Fibroblast of the conjunctiva (primary cell): ENCODE data around the gene SEPTIN8.
"Not testable (repeated sequence)": the region's sequence is repeated elsewhere in the genome, so short reads cannot be mapped to it uniquely, and the experiment has no call there.

ENCODE experiments used
- DNase-seq: peaks from one replicate; pipeline ENCODE4 v3.0.0-alpha.2; 2010; ENCODE audit warnings: low read depth

SEPTIN8 gene

DNA sequence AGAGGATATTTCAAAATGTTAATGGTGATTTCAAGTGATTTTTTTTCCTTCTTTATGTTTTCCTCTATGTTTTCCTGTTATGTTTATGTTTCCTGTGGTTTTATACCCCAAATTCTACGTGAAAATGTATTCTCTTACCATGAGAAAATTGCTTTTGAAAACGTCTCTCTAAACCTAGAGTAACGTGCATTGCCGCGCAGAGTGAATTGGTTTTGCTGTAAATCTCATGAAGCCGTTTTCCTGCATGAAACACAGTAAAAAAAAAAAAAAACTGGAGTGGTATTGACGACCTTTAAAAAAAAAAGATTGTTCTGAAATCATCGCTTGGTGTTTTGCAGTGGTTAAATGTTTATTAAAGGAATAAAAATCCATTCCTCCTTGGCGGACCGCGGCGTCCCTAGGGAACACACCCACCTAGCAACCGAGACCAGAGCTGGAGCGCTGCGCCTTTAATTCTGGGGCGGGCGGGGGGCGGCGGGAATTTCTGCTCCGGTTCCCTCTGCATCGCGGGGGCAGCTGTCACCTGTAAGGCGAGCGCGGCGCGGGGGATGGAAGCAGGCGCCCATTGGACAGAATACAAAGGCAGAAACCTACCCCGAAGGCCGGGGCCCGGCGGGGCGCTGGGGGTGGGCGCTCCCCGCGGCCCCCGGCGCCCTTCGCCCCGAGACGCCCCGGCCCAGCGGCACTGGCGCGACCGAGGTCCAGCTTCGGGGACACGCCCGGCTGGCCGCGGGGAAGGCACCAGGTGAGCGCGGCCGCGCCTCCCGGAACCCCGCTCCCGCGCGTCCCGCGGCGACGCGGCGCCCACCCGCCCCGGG is 36.0 kb upstream of the SEPTIN8 start, which contains the start of gene SOWAHA:
Gene SOWAHA (plus strand): TSS at position 522 of the 818 bp plus-strand sequence. CDS start 320 bp downstream, outside the sequence.
- no peak for DNase-seq

DNA sequence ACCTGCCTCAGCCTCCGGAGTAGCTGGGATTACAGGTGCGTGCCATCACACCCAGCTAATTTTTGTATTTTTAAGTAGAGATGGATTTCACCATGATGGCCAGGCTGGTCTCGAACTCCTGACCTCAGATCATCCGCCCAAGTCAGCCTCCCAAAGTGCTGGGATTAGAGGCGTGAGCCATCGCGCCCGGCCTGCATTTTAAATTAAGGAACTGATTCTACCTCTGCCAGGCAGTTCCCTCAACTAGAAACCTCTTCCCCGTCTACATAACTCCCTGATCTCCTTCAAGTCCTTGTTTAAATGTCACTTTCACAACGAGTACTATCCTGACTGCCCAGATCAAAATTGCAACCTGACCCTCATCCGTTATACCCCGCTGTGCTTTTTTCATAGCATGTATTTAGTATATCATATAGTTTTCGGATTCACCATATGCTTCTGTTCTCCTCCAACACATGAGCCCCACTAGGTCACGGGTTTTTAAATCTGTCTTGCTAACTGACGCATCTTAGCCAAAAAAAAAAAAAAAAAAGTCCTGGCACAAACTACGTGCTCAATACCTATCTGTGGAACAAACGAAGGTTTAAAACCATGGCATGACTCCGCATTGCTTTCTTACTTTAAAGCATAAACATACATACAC is 35.2 kb upstream of the SEPTIN8 start:
- DNase-seq, result no peak

DNA sequence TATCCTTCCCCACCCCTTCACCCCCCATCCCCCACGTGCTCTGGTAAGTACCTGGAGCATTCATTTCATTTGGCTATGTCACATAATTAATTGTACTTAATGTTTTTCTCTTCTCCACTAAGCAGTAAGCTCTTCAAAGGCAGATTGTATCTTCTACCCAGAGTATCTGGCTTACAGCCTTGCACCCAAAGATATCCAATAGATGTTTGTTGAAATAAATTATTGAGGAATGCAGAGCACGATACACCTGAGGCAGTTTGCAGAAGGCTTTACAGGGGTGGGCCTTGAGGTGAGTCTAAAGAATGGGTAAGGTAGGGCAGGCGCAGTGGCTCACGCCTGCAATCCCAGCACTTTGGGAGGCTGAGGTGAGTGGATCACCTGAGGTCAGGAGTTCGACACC is 33.6 kb upstream of the SEPTIN8 start:
- no peak for DNase-seq

DNA sequence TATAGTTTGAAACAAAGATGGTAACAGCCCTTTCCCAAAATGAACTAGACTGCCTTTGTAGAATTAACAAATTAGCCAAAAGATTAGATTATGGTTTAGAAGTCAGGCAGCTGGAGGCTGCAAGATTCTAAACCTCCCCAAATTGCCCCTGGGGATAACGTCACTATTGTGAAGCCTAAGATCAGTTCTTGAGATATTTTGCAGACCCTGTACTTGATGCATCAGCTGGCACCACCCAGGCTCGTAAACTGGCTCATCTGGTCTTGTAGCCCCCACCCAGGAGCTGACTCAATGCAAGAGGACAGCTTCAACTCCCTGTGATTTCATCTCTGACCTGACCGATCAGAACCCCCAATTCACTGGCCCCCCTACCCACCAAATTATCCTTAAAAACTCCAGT is 31.8 kb upstream of the SEPTIN8 start:
- DNase-seq, result no peak

DNA sequence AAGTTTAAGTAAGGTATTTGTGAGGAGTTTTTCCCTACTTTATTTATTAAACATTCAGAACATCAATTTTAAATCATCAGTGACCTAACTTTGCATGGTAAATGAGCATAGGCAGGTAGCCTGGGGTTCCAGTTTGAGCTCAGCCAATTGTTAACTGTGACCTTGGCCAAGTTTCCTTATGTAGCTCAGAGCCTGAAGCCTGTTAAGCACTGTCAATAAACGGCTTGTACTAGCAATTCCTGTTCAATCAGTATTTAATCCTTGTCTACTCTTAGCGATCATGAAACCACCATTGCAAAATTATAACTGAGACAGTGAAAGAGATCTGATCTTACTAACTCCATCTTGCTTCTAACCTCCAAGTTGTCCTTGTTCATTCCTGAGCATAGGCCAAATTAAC is 31.4 kb upstream of the SEPTIN8 start:
- no peak for DNase-seq

DNA sequence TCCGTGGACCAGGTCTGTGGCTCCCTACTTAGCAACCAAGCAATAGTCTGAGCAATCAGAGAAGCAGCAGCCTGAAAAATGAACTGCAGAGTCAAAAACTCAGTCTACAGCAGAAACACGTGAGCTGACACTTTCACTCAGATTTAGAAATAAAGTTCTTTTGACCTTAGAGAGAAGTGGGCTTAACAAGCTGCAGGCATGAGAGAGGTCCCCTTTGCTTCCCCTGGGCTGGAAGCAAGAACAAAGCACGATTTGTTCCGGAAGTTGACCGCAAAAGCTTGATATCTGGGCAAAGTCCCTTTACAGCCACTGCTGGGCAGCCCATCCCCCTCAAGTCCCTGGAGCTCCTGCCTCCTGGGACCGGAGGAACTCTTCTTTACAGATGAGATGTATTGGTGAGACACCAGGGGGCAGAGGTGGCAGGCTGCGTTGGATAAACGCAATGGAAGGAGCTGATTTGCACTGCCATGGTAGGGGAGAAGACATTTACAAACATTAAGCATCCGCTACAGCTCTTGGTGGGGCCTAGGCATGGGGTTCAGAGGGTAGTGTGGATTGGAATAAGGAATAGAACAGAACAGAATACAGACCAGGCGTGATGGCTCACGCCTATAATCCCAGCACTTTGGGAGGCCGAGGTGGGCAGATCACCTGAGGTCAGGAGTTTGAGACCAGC is 30.3 kb upstream of the SEPTIN8 start:
- no peak for DNase-seq

DNA sequence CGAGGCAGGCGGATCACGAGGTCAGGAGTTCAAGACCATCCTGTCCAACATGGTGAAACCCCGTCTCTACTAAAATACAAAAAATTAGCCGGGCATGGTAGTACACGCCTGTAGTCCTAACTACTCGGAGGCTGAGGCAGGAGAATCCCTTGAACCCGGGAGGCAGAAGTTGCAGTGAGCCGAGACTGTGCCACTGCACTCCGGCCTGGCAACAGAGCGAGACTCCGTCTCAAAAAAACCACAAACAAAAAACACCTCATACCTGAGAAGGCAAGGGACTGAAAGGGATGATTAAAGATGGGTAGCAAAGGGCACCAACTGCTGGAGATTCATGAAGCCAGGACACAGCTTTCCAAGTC is 29.7 kb upstream of the SEPTIN8 start:
- DNase-seq, result not testable (repeated sequence)

DNA sequence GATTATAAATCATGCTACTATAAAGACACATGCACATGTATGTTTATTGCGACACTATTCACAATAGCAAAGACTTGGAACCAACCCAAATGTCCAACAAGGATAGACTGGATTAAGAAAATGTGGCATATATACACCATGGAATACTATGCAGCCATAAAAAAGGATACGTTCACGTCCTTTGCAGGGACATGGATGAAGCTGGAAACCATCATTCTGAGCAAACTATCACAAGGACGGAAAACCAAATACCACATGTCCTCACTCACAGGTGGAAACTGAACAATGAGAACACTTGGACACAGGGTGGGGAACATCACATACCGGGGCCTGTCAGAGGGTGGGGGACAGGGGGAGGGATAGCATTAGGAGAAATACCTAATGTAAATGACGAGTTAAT is 28.8 kb upstream of the SEPTIN8 start:
- DNase-seq, result not testable (repeated sequence)

DNA sequence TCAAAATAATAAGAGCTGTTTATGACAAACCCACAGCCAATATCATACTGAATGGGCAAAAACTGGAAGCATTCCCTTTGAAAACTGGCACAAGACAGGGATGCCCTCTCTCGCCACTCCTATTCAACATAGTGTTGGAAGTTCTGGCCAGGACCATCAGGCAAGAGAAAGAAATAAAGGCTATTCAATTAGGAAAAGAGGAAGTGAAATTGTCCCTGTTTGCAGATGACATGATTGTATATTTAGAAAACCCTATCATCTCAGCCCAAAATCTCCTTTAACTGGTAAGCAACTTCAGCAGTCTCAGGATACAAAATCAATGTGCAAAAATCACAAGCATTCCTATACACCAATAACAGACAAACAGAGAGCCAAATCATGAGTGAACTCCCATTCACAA is 27.2 kb upstream of the SEPTIN8 start:
- not testable (repeated sequence) for DNase-seq

DNA sequence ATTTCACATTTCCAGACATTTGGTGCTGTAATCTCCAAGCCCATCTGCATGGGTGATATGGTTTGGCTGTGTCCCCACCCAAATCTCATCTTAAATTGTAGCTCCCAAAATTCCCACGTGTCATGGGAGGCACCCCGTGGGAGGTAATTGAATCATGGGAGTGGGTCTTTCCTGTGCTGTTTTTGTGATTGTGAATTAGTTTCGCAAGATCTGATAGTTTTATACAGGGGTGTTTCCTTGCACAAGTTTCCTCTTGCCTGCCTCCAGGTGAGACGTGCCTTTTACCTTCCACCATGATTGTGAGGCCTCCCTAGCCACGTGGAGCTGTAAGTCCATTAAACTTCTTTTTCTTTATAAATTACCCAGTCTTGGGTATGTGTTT is 25.6 kb upstream of the SEPTIN8 start:
- not testable (repeated sequence) for DNase-seq

DNA sequence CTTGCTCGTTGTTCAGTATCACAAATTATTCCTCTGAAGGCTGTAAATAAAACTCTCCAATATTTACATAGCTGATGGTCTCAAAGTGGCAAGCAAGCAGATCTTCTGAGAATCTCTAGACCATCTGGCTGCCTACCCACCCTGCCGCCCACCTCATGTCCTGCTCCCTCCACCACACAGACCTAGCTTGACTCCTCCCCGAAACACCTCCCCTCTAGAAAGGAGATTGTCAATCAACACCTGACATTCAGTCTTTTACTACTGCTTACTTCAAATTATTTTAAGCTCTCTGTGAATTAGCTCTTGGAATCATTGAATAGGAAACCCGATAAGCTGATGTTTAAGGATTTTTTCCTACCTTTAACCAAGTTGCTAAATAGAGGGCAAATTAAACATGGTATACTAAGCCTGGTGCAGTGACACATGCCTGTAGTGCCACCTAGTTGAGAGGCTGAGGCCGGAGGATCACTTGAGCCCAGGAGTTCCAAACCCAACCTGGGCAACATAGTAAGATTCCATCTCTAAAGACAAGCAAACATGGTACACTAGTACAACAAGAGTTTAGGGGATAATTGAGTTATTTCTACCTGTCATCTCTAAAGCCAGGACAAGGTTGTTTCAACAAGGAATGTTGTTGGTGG is 25.1 kb upstream of the SEPTIN8 start:
- DNase-seq, result no peak

DNA sequence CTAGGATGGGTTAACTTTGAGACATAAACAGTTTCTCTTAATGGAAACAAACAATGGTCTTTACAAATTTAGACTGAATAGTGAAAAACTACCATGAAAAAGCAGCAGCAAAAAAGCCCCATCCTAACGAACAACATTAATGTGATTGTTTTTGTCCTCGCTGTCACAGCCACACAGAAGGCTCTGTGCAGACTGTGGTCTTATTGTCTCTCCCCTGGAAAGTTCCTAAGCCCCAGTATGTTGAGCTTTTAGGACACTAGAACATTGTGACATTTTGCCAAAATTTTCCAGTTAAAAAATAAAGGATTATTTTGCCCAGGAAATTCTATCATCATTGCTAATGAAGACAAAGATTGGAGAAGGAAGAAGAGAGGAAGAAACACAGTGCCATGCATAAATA is 23.5 kb upstream of the SEPTIN8 start:
- DNase-seq, result no peak

DNA sequence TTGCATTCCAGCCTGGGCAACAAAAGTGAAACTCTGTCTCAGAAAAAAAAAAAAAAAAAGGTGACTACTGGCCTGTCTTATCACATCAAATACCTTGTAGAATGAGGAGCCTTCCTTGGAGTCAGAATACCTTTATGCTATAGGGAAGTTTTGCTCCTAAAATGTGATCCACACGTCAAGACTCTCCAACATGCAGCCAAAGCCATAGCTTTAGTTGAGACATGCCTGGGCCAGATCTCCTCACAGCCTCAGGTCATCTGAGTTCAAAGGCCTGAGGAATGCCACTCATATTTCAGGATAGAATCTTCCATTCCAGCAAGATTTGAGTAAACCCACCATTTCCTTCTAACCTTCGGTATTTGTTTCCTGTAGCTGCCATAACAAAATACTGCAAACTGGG is 22.4 kb upstream of the SEPTIN8 start:
- no peak for DNase-seq

DNA sequence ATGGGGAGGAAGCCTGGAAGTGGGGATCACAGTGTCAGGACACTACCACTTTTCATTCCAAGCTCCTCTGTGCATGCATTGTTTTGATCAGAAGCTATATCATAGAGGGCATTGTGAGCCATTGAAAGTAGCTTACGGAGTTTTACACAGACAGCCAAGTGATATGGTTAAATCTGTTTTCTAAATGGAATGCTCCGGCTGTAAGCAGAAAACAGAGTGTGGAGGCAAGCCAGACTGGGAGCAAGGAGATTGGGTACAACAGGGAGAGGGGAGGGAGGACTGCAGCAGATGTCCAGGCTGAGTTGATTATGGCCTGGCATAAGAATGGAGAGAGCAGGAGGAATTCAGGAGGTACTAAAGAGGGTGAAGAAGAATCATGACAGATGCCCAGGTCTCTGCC is 20.6 kb upstream of the SEPTIN8 start:
- DNase-seq, result no peak

DNA sequence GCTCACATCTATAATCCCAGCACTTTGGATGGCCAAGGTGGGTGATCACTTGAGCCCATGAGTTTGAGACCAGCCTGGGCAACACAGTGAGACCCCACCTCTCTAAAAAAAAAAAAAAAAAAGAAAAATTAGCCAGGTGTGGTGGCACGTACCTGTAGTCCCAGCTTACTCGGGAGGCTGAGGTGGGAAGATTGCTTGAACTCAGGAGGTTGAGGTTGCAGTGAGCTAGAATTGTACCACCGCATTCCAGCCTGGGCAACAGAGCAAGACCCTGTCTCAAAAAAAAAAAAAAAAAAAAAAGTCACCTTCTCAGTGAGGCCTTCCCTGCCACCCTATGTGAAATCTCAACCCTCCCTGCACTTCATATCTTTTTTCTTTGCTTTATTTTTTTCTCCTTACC is 14.0 kb upstream of the SEPTIN8 start:
- DNase-seq, result no peak

DNA sequence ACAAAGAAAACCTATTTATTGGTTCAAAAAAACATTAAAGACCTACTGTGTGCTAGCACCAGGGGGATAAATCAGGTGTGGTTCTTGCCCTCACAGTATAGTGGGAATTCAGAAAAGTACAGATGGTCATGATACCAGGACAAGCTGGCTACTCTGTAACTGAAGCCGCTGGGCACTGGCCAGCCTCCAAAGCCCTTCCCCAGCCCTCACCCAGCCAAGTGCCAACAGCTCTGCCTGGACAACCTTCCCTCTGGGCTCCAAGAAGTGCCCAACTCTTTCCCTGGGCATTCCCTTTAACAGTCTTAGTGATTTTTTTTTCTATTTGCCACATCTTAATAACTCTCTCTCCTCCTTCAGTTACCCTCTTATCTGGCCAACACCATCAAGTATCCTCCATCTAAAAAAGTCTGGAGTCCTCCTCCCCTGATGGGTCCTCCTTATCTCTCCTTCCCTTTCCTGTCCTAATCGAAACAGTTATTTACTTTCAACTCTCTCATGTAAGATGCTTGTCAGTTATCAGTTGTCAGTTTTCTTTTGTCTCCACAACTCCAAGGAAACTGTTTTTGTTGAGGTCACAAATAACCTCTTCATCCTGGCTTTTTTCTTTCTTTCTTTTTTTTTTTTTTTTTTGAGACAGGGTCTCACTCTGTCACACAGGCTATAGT is 13.3 kb upstream of the SEPTIN8 start:
- no peak for DNase-seq

DNA sequence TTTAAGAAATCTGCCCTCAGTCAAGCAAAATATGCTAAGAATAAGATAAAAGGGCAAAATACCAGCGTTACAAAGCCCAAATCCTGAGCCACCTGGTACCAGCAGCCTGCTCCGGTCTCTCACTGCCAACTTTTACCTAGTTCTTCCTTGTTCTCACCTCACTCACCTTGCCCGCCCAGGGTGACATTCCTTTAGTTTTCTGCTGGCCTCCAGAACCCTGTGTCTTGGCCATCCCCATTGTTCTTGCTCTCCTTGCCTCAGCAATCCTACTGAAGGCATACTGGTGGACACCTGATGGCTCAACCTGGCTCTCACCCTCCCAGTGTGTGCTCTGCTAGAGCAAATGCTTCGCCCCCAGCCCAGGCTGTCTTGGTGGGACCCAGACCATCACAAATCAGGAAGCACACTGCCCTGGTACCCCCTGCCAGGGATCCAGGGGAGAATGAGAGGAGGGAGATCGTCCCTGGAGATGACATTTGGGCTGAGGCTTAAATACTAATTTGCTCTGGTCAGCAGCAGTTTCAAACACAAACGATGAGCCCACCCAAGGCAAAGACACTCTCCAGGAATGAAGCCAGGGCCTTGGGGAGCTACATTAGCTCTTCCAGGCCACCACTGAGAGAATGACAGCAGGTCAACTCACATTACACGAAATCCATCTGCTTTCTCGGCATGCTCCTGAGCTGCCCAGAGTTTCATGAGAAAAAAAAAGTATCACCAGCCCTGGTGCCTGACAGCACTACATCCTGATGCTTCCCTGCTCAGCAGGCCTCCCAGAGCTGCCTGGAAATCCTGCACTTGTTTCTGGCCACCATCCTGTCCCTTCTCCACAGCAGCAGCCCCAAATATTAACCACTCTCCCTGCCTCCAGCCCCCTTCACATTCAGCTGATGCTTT is 12.2 kb upstream of the SEPTIN8 start:
- no peak for DNase-seq

DNA sequence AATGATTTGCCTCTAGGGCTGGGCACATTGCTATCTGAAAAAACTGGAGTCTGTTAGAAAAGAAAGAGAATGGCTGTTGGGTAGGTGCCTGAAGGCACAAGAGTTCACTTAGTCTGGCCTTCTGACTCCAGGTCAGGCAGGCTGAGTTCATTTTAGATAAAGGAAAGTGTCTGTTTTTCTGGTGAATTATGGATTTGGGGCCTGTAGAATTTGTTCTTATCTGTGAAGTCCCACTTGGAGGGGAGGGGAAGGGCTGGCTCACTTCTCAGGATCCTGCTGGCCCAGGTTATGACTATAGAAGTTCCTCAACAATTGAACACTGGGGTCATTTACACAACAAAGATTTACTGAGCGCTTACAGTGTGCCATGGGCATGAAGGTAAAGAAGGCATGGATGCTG is 11.5 kb upstream of the SEPTIN8 start:
- DNase-seq, result no peak

DNA sequence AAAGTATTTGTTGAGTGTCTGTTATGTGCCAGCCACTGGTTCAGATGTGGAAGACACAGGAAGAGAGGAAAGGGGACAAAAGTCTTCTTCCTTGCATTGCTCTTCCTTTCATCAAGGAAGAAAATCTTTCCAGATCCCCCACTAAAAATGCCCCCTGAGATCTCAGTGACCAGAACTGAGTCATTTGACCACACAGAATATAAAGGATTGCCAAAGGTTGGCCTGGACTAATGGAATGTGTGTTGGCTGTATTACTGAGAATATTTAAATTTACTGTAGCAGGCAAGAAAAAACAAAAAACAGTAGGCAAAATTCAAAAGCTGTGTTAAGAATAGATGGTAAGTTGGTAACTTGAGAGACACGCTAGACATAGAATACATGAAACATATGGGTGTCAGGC is 10.0 kb upstream of the SEPTIN8 start:
- DNase-seq, result no peak

DNA sequence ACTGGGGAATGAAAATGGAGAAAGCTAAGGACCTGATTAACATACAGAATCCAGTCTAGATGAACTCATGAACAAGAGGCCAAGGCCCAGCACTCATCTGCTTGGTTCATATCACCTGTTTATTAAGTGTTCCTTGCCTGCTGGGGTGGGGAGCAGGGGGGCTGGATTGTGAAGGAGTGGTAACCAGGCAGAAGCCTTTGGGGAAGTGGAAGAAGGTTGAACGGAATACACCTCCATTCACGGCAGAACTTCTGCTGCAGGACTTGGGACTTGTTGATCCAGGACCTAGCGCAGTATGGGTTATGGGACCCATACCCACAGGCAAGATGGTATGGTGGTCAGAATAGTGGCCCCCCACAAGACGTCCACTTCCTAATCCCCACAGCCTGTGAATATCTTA is 8.8 kb upstream of the SEPTIN8 start:
- DNase-seq, result no peak

DNA sequence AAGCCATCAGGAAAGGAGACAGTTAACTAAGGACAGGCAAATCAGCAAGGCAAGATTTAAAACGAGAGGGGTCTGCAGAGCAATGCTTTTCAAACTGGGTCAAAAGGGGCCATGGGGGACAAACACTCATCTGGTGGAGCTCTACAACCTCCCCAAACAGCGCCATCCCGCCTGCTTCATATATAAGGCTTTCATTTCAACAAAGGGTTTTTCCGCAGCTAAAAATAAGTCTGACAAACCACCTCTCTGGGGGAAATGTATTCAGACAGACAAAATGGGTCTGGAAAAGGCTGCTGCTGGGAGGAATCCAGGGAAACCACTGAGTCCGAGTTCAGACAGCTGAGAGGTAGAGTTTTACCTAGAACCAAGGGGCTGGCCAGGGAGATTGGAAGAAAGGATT is 8.3 kb upstream of the SEPTIN8 start:
- DNase-seq, result no peak
